A549 (cell line): ENCODE data around the gene FOLR2. TPM values are rescaled to one million over a fixed set of nuclear protein-coding genes. Genes with fewer than 3 reads are reported as not detected.

Experiments
- ATAC-seq, 2 experiments: fragments of 200-7000 bp in 1 of 2; fragments of >200 bp in 1 of 2; cut with Nextera tagmentation in 1 of 2; cut with Tn5 transposase in 1 of 2; 3 replicates each; pipeline versions ENCODE4 v1.8.0 to v1.9.1; 2018 to 2020; ENCODE audit warnings: mild to moderate bottlenecking in 1 of 2, moderate library complexity in 1 of 2
- CTCF ChIA-PET: fragments of 300-600 bp; sonication (Branson Sonifier 250); formaldehyde crosslinking; extraction: SDS; loops from one replicate; lab custom pipeline; 2021; ENCODE audit warnings: antibody characterized with exemption, inconsistent platforms; lab: Yijun Ruan, JAX
- POLR2A ChIA-PET: fragments of 350-600 bp; formaldehyde crosslinking; extraction: SDS; loops from one replicate; lab custom pipeline; 2021; ENCODE audit warnings: antibody characterized with exemption, inconsistent platforms; lab: Yijun Ruan, JAX
- DNase-seq, 2 experiments: peaks; one replicate each; pipeline versions ENCODE4 v3.0.0 to v3.0.0-alpha.2; 2011 to 2016; ENCODE audit warnings: low read depth in 1 of 2, low spot score in 1 of 2
- FAIRE-seq: peaks from 2 replicates; lab custom pipeline; 2011; peaks lifted over from hg19 to GRCh38; lab: Jason Lieb, UNC
- H3K27ac ChIP-seq, 2 experiments: fragments of >200 bp; sonication (Bioruptor Twin); formaldehyde crosslinking; 3 replicates each; pipeline ENCODE4 v1.5.1; 2016 to 2017
- H3K4me1 ChIP-seq: fragments of >200 bp; sonication (Bioruptor Twin); formaldehyde crosslinking; 3 replicates; pipeline ENCODE4 v1.6.1; 2016
- H3K4me2 ChIP-seq: fragments of >200 bp; sonication (Bioruptor Twin); formaldehyde crosslinking; 3 replicates; pipeline ENCODE4 v1.6.1; 2016
- H3K4me3 ChIP-seq: fragments of >200 bp; sonication (Bioruptor Twin); formaldehyde crosslinking; 3 replicates; pipeline ENCODE4 v1.5.1; 2016
- H3K9me3 ChIP-seq: fragments of >200 bp; sonication (Bioruptor Twin); formaldehyde crosslinking; 3 replicates; pipeline ENCODE4 v1.6.1; 2016
- BHLHE40 ChIP-seq: IDR thresholded peaks from 2 replicates; pipeline ENCODE4 v1.6.1; 2012; ENCODE audit warnings: low read depth, low read length, inconsistent platforms
- CEBPB ChIP-seq, 2 experiments: fragments of >200 bp in 1 of 2; sonication (Bioruptor Twin) in 1 of 2; formaldehyde crosslinking in 1 of 2; IDR thresholded peaks; 2 replicates each; pipeline ENCODE4 v1.6.1; 2012 to 2016
- EHMT2 ChIP-seq: fragments of 200-600 bp; sonication (generic); IDR thresholded peaks from 2 replicates; pipeline ENCODE4 v1.6.1; 2016; ENCODE audit warnings: antibody characterized with exemption, low read depth, mild to moderate bottlenecking, moderate library complexity
- EP300 ChIP-seq, 2 experiments: fragments of >200 bp; sonication (Bioruptor Twin); formaldehyde crosslinking; IDR thresholded peaks; 2 replicates in 1 of 2; 3 replicates in 1 of 2; pipeline ENCODE4 v1.6.1; 2016 to 2017
- ESRRA ChIP-seq: fragments of 150-350 bp; IDR thresholded peaks from 2 replicates; pipeline ENCODE4 v1.6.1; 2014; ENCODE audit warnings: mild to moderate bottlenecking, low read length, borderline replicate concordance
- FOSB ChIP-seq: fragments of 250-450 bp; sonication (Bioruptor Pico); IDR thresholded peaks from 2 replicates; pipeline ENCODE4 v1.5.0; 2020; ENCODE audit warnings: mild to moderate bottlenecking, moderate library complexity
- FOSL2 ChIP-seq, 2 experiments: fragments of 450-650 bp in 1 of 2; fragments of >200 bp in 1 of 2; sonication (Bioruptor Twin) in 1 of 2; formaldehyde crosslinking; IDR thresholded peaks; 2 replicates each; pipeline versions ENCODE4 v1.5.0 to v1.6.1; 2016 to 2020; ENCODE audit warnings: mild to moderate bottlenecking in 1 of 2, moderate library complexity in 1 of 2
- FOXS1 ChIP-seq: fragments of 250-450 bp; sonication (Bioruptor Pico); IDR thresholded peaks from 2 replicates; pipeline ENCODE4 v1.5.0; 2020; ENCODE audit warnings: mild to moderate bottlenecking, moderate library complexity
- HDAC2 ChIP-seq: fragments of 200-600 bp; sonication (generic); IDR thresholded peaks from 2 replicates; pipeline ENCODE4 v1.6.1; 2016
- HEYL ChIP-seq: fragments of 250-450 bp; sonication (Bioruptor Pico); IDR thresholded peaks from 2 replicates; pipeline ENCODE4 v1.8.0; 2021; ENCODE audit warnings: mild to moderate bottlenecking, moderate library complexity
- HOXB13 ChIP-seq: fragments of 250-450 bp; sonication (Bioruptor Pico); IDR thresholded peaks from 2 replicates; pipeline ENCODE4 v1.5.0; 2020; ENCODE audit warnings: low read depth, mild to moderate bottlenecking, moderate library complexity
- JUN ChIP-seq, 2 experiments: fragments of >200 bp; sonication (Bioruptor Twin); formaldehyde crosslinking; IDR thresholded peaks; 2 replicates in 1 of 2; 3 replicates in 1 of 2; pipeline ENCODE4 v1.6.1; 2016 to 2017
- JUNB ChIP-seq: fragments of >200 bp; sonication (Bioruptor Twin); formaldehyde crosslinking; IDR thresholded peaks from 2 replicates; pipeline ENCODE4 v1.6.1; 2016
- KDM1A ChIP-seq: fragments of 200-600 bp; sonication (generic); IDR thresholded peaks from 2 replicates; pipeline ENCODE4 v1.6.1; 2016; ENCODE audit warnings: low read depth, mild to moderate bottlenecking
- MAFK ChIP-seq: fragments of 450-650 bp; IDR thresholded peaks from 2 replicates; pipeline ENCODE4 v1.6.1; 2014; ENCODE audit not compliant: partially characterized antibody
- MYC ChIP-seq: IDR thresholded peaks from 2 replicates; pipeline ENCODE4 v1.6.1; 2012; ENCODE audit warnings: mild to moderate bottlenecking, inconsistent platforms, low read length, improper control_type of control experiment, borderline replicate concordance
- PHF8 ChIP-seq: fragments of 200-600 bp; sonication (generic); IDR thresholded peaks from 2 replicates; pipeline ENCODE4 v1.6.1; 2016; ENCODE audit warnings: low read depth, mild to moderate bottlenecking, antibody characterized with exemption, moderate library complexity, borderline replicate concordance
- POLR2AphosphoS2 ChIP-seq: conservative IDR thresholded peaks from 2 replicates; pipeline ENCODE4 v1.6.1; 2012; ENCODE audit warnings: low read length, improper control_type of control experiment, inconsistent platforms
- RFX5 ChIP-seq: fragments of 450-650 bp; IDR thresholded peaks from 2 replicates; pipeline ENCODE4 v1.7.1; 2014; ENCODE audit warnings: antibody characterized with exemption, mild to moderate bottlenecking, moderate library complexity
- RNF2 ChIP-seq: fragments of 200-600 bp; sonication (generic); IDR thresholded peaks from 2 replicates; pipeline ENCODE4 v1.6.1; 2016; ENCODE audit warnings: low read depth, mild to moderate bottlenecking, antibody characterized with exemption, moderate library complexity, borderline replicate concordance
- SMC3 ChIP-seq: fragments of >200 bp; sonication (Bioruptor Twin); formaldehyde crosslinking; IDR thresholded peaks from 3 replicates; pipeline ENCODE4 v1.6.1; 2018; ENCODE audit warnings: inconsistent platforms
- ZC3H11A ChIP-seq: fragments of 450-650 bp; IDR thresholded peaks from 2 replicates; pipeline ENCODE4 v1.6.1; 2014; ENCODE audit warnings: antibody characterized with exemption, mild to moderate bottlenecking
- ZSCAN20 ChIP-seq: fragments of 250-450 bp; sonication (Bioruptor Pico); IDR thresholded peaks from 2 replicates; pipeline ENCODE4 v1.8.0; 2022; ENCODE audit warnings: mild to moderate bottlenecking, moderate library complexity
- WGBS: methylation state at CpG from one replicate; pipeline ENCODE4 v1.1.6; 2017; ENCODE audit errors: missing lambda C conversion rate; 5-methylcytosine and 5-hydroxymethylcytosine counted together
- polyA plus RNA-seq, 4 experiments: library from polyadenylated mRNA; depleted of rRNA in 3 of 4; stranded (reverse); fragments of >200 nt; fragmentation: RNase III in 1 of 4; extraction: RNeasy Plus Mini Kit Qiagen cat#74134 plus additional on column Dnase treatment in 1 of 4; gene quantifications; 2 replicates in 3 of 4; 3 replicates in 1 of 4; pipeline ENCODE4 v1.2.3, GENCODE V29; 2011 to 2017
- TF ChIP-seq, protein P1 (sequence below): fragments of >200 bp; sonication (Bioruptor Twin); formaldehyde crosslinking; IDR thresholded peaks from 3 replicates; pipeline ENCODE4 v1.6.1; 2016
- TF ChIP-seq, protein P2 (sequence below): IDR thresholded peaks from 2 replicates; pipeline ENCODE4 v1.6.1; 2012

Gene FOLR2
- polyA plus RNA-seq, 2 of the 4 experiments (the other 2 are of a cell fraction) = not detected

DNA sequence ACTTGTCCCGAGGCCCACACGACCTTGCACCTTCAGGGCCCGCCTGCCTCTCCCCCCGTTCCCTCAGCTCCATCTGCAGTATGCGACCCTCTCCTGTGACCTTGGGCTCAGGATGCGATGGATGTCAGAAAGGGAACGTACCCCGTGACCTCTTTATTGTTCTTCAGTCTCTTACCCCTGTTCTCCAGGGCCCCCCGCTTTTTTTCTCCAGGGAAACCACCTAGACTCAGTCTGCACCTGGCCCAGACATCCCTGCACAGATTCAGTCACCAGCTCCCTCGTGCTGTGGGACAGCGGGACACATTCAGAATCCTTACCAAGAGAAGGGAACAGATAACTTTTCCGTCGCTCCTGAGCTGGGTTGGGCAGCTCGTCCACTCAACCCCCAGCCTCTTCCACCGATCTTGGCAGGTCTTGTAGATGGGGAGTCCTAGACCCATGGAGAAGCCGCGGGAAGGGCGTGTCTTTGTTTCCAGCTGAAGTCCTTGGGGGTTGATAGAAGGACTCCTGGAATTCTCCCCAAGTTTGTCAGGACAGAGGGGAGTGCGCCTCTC is 28.7 kb downstream of the FOLR2 start:
- Histone ChIP-seq H3K9me3 (0 out of 3 replicates have a peak, but pooled peaks cover 3% of the 10 kb centered on the region), H3K4me3 (no peak overlapping the region)
- POLR2A ChIA-PET = no interaction called here
- FAIRE-seq = no peak
- 61% methylated on average over 19 of the region's 19 CpGs for WGBS
- ATAC-seq = no peak
- TF ChIP-seq SMC3 (no peak), KDM1A (no peak), RFX5 (no peak), HOXB13 (no peak), CEBPB (IDR thresholded peaks at IDR 0.05) (no peak), FOSL2 (IDR thresholded peaks at IDR 0.05) (no peak), FOSL2 (CRISPR knock-in tag; IDR thresholded peaks at IDR 0.05) (no peak), ZSCAN20 (no peak), EP300 (IDR thresholded peaks at IDR 0.05) (no peak), ESRRA (no peak), EHMT2 (no peak), JUNB (no peak), PHF8 (no peak), RNF2 (no peak), FOXS1 (CRISPR knock-in tag) (no peak), HDAC2 (no peak), BHLHE40 (no peak)
- TF ChIP-seq, protein P1, sequence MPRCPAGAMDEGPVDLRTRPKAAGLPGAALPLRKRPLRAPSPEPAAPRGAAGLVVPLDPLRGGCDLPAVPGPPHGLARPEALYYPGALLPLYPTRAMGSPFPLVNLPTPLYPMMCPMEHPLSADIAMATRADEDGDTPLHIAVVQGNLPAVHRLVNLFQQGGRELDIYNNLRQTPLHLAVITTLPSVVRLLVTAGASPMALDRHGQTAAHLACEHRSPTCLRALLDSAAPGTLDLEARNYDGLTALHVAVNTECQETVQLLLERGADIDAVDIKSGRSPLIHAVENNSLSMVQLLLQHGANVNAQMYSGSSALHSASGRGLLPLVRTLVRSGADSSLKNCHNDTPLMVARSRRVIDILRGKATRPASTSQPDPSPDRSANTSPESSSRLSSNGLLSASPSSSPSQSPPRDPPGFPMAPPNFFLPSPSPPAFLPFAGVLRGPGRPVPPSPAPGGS = no peak
- TF ChIP-seq, protein P2, sequence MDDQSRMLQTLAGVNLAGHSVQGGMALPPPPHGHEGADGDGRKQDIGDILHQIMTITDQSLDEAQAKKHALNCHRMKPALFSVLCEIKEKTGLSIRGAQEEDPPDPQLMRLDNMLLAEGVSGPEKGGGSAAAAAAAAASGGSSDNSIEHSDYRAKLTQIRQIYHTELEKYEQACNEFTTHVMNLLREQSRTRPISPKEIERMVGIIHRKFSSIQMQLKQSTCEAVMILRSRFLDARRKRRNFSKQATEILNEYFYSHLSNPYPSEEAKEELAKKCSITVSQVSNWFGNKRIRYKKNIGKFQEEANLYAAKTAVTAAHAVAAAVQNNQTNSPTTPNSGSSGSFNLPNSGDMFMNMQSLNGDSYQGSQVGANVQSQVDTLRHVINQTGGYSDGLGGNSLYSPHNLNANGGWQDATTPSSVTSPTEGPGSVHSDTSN = no peak
- TF ChIP-seq, all 56 proteins: peak for 0
- Histone ChIP-seq H3K27ac (no peak overlapping the region), H3K4me2 (no peak overlapping the region), H3K4me1 (no peaks in the 10 kb centered on the region)
- CTCF ChIA-PET = interaction anchor here (0.6 to 1.5 kb wide), 4 partner anchors 9 to 242 kb away, joined by 3 to 5 read pairs (median 4); no protein-coding TSS in a partner anchor
- no peak for DNase-seq

DNA sequence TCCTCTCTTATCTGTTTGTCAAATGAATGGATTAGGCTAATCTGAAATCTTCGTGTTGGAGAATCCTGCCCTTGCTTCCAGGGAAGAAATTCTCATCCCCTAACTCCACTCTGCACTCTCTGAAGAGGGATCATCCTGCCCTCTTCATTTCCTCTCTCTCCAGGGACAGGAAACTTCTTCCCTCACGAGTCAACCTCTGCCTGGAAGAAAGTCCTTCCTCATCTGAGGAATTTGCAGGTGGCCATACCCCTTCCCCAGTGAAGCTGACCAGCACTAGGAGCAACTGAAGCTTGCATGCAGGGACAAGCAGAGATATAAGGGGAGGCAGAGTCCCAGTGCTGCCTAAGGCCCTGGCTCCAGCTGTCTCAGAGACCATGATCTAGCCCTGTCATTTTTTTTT is 31.0 kb downstream of the FOLR2 start:
- no peak for TF ChIP-seq MYC
- TF ChIP-seq MAFK = no peak
- no peak for TF ChIP-seq HEYL (CRISPR knock-in tag)
- TF ChIP-seq JUN (IDR thresholded peaks at IDR 0.05) = no peak
- TF ChIP-seq KDM1A = no peak
- TF ChIP-seq RNF2 = no peak
- no peak for TF ChIP-seq FOSB (CRISPR knock-in tag)
- TF ChIP-seq POLR2AphosphoS2 = no peak
- TF ChIP-seq HDAC2 = no peak
- TF ChIP-seq ZC3H11A = no peak
- DNase-seq (no peak), FAIRE-seq (no peak), ATAC-seq (no peak)
- Histone ChIP-seq H3K27ac (no peak overlapping the region), H3K4me1 (no peaks in the 10 kb centered on the region), H3K4me3 (no peak overlapping the region), H3K4me2 (no peak overlapping the region), H3K9me3 (0 out of 3 replicates have a peak, but pooled peaks cover 3% of the 10 kb centered on the region)
- CTCF ChIA-PET = interaction anchor here (1.2 to 2.8 kb wide), 4 partner anchors 9 to 223 kb away, joined by 3 to 21 read pairs (median 5); no protein-coding TSS in a partner anchor
- 12% methylated on average over 2 of the region's 2 CpGs for WGBS
- POLR2A ChIA-PET = no interaction called here
